HEK293 (cell line): ENCODE results near the gene BCL11B.

Experiments
- BCL11B ChIP-seq: fragments of 450-650 bp; formaldehyde crosslinking; IDR thresholded peaks from 2 replicates; pipeline ENCODE4 v1.5.1; 2016; ENCODE audit warnings: low read depth, missing biosample characterization, missing genetic modification characterization
- FEZF1 ChIP-seq: fragments of 450-650 bp; formaldehyde crosslinking; IDR thresholded peaks from 2 replicates; pipeline ENCODE4 v1.5.1; 2016; ENCODE audit warnings: missing biosample characterization, missing genetic modification characterization
- SCRT1 ChIP-seq: fragments of 450-650 bp; formaldehyde crosslinking; IDR thresholded peaks from 2 replicates; pipeline ENCODE4 v1.5.1; 2016; ENCODE audit warnings: missing biosample characterization, missing genetic modification characterization, borderline replicate concordance
- SCRT2 ChIP-seq: fragments of 450-650 bp; formaldehyde crosslinking; IDR thresholded peaks from 2 replicates; pipeline ENCODE4 v1.5.1; 2016; ENCODE audit warnings: missing biosample characterization, missing genetic modification characterization
- ZBTB44 ChIP-seq: fragments of 450-650 bp; IDR thresholded peaks from 2 replicates; pipeline ENCODE4 v1.5.1; 2018; ENCODE audit warnings: missing biosample characterization, mild to moderate bottlenecking, missing genetic modification characterization
- ZFHX2 ChIP-seq: fragments of 450-650 bp; formaldehyde crosslinking; conservative IDR thresholded peaks from 2 replicates; pipeline ENCODE4 v1.5.1; 2016; ENCODE audit warnings: missing biosample characterization, missing genetic modification characterization
- ZFP3 ChIP-seq: fragments of 450-650 bp; formaldehyde crosslinking; IDR thresholded peaks from 2 replicates; pipeline ENCODE4 v1.5.1; 2016; ENCODE audit warnings: low read depth, missing biosample characterization, missing genetic modification characterization
- ZFP69B ChIP-seq: fragments of 450-650 bp; formaldehyde crosslinking; IDR thresholded peaks from 2 replicates; pipeline ENCODE4 v1.5.1; 2016; ENCODE audit warnings: missing biosample characterization, missing genetic modification characterization
- ZNF10 ChIP-seq: fragments of 450-650 bp; formaldehyde crosslinking; IDR thresholded peaks from 2 replicates; pipeline ENCODE4 v1.5.1; 2017; ENCODE audit warnings: missing biosample characterization, missing genetic modification characterization
- ZNF140 ChIP-seq: fragments of 450-650 bp; formaldehyde crosslinking; IDR thresholded peaks from 2 replicates; pipeline ENCODE4 v1.5.1; 2016; ENCODE audit warnings: missing biosample characterization, missing genetic modification characterization
- ZNF211 ChIP-seq: fragments of 450-650 bp; formaldehyde crosslinking; IDR thresholded peaks from 2 replicates; pipeline ENCODE4 v1.5.1; 2016; ENCODE audit warnings: low read depth, missing biosample characterization, missing genetic modification characterization
- ZNF24 ChIP-seq: fragments of 450-650 bp; formaldehyde crosslinking; IDR thresholded peaks from 2 replicates; pipeline ENCODE4 v1.5.1; 2016; ENCODE audit warnings: missing biosample characterization, missing genetic modification characterization
- ZNF600 ChIP-seq: fragments of 450-650 bp; formaldehyde crosslinking; IDR thresholded peaks from 2 replicates; pipeline ENCODE4 v1.5.1; 2016; ENCODE audit warnings: missing biosample characterization, missing genetic modification characterization
- ZNF692 ChIP-seq: fragments of 450-650 bp; formaldehyde crosslinking; IDR thresholded peaks from 2 replicates; pipeline ENCODE4 v1.5.1; 2016; ENCODE audit warnings: missing biosample characterization, missing genetic modification characterization
- ZSCAN30 ChIP-seq: fragments of 450-650 bp; IDR thresholded peaks from 2 replicates; pipeline ENCODE4 v1.5.1; 2018; ENCODE audit warnings: missing biosample characterization, mild to moderate bottlenecking, missing genetic modification characterization, moderate library complexity
- ZXDB ChIP-seq: fragments of 450-650 bp; formaldehyde crosslinking; IDR thresholded peaks from 2 replicates; pipeline ENCODE4 v1.5.1; 2016; ENCODE audit warnings: missing biosample characterization, missing genetic modification characterization
- TF ChIP-seq, protein P1 (sequence below): fragments of 450-650 bp; formaldehyde crosslinking; conservative IDR thresholded peaks from 2 replicates; pipeline ENCODE4 v1.5.1; 2016; ENCODE audit warnings: low read depth, missing biosample characterization, missing genetic modification characterization
- TF ChIP-seq, protein P2 (sequence below): fragments of 450-650 bp; formaldehyde crosslinking; IDR thresholded peaks from 2 replicates; pipeline ENCODE4 v1.5.1; 2016; ENCODE audit warnings: missing biosample characterization, missing genetic modification characterization
- TF ChIP-seq, protein P3 (sequence below): fragments of 450-650 bp; formaldehyde crosslinking; IDR thresholded peaks from 2 replicates; pipeline ENCODE4 v1.5.1; 2017; ENCODE audit warnings: missing biosample characterization, missing genetic modification characterization
- TF ChIP-seq, protein P4 (sequence below): fragments of 450-650 bp; formaldehyde crosslinking; IDR thresholded peaks from 2 replicates; pipeline ENCODE4 v1.5.1; 2016; ENCODE audit warnings: missing biosample characterization, missing genetic modification characterization, low read depth

The BCL11B gene

DNA sequence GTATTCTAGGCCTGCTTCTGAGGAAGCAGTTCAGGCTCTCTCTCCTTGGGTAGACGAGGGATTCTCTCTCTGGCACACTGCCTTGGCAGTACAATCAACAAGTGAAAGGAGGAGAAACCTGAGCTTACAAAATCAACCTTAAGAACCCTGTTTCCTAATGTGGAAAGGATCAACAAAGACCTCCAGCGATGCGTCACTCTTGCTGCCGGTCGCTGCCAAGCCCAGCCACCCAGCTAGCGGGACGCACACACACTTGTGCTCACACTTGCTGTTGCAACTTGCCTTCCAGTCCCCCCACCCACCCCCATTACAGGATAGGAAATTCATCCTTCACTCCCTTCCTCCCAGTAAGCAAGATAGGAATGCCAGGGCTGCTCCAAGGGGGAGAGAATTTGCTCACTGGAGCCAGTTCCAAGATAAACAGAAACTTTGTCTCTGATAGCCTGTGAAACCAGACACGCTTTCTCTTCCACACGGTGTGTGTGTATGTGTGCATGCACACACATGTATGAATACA lies 144.3 kb downstream of the BCL11B start (continued):
- TF ChIP-seq, protein P1, sequence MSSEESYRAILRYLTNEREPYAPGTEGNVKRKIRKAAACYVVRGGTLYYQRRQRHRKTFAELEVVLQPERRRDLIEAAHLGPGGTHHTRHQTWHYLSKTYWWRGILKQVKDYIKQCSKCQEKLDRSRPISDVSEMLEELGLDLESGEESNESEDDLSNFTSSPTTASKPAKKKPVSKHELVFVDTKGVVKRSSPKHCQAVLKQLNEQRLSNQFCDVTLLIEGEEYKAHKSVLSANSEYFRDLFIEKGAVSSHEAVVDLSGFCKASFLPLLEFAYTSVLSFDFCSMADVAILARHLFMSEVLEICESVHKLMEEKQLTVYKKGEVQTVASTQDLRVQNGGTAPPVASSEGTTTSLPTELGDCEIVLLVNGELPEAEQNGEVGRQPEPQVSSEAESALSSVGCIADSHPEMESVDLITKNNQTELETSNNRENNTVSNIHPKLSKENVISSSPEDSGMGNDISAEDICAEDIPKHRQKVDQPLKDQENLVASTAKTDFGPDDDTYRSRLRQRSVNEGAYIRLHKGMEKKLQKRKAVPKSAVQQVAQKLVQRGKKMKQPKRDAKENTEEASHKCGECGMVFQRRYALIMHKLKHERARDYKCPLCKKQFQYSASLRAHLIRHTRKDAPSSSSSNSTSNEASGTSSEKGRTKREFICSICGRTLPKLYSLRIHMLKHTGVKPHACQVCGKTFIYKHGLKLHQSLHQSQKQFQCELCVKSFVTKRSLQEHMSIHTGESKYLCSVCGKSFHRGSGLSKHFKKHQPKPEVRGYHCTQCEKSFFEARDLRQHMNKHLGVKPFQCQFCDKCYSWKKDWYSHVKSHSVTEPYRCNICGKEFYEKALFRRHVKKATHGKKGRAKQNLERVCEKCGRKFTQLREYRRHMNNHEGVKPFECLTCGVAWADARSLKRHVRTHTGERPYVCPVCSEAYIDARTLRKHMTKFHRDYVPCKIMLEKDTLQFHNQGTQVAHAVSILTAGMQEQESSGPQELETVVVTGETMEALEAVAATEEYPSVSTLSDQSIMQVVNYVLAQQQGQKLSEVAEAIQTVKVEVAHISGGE (tag by site-specific recombination) = no peak; the same call in 1 of the 2 replicates
- TF ChIP-seq SCRT1 (tag by site-specific recombination) (peak; percentile 93), ZFP69B (tag by site-specific recombination) (0 out of 2 replicates have a peak, but pooled peaks have one; percentile 34), ZSCAN30 (tag by site-specific recombination) (0 out of 2 replicates have a peak, but pooled peaks have one; percentile 17), ZNF692 (tag by site-specific recombination) (peak; percentile 82), ZBTB44 (tag by site-specific recombination) (peak; percentile 75; the same call in 1 of the 2 replicates), FEZF1 (tag by site-specific recombination) (peak; percentile 50; the same call in 1 of the 2 replicates), SCRT2 (tag by site-specific recombination) (peak; percentile 98), ZNF24 (tag by site-specific recombination) (0 out of 2 replicates have a peak, but pooled peaks have one; percentile 23), ZNF600 (peak; percentile 31), ZNF10 (tag by site-specific recombination) (peak; percentile 20; the same call in 1 of the 2 replicates), BCL11B (tag by site-specific recombination) (no peak), ZFHX2 (tag by site-specific recombination) (no peak), ZFP3 (tag by site-specific recombination) (no peak), ZNF211 (tag by site-specific recombination) (no peak), ZNF140 (no peak), ZXDB (peak; percentile 58)
- TF ChIP-seq, protein P2, sequence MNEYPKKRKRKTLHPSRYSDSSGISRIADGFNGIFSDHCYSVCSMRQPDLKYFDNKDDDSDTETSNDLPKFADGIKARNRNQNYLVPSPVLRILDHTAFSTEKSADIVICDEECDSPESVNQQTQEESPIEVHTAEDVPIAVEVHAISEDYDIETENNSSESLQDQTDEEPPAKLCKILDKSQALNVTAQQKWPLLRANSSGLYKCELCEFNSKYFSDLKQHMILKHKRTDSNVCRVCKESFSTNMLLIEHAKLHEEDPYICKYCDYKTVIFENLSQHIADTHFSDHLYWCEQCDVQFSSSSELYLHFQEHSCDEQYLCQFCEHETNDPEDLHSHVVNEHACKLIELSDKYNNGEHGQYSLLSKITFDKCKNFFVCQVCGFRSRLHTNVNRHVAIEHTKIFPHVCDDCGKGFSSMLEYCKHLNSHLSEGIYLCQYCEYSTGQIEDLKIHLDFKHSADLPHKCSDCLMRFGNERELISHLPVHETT (tag by site-specific recombination) = no peak
- TF ChIP-seq, protein P3, sequence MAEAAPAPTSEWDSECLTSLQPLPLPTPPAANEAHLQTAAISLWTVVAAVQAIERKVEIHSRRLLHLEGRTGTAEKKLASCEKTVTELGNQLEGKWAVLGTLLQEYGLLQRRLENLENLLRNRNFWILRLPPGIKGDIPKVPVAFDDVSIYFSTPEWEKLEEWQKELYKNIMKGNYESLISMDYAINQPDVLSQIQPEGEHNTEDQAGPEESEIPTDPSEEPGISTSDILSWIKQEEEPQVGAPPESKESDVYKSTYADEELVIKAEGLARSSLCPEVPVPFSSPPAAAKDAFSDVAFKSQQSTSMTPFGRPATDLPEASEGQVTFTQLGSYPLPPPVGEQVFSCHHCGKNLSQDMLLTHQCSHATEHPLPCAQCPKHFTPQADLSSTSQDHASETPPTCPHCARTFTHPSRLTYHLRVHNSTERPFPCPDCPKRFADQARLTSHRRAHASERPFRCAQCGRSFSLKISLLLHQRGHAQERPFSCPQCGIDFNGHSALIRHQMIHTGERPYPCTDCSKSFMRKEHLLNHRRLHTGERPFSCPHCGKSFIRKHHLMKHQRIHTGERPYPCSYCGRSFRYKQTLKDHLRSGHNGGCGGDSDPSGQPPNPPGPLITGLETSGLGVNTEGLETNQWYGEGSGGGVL = peak; percentile 93
- TF ChIP-seq, protein P4, sequence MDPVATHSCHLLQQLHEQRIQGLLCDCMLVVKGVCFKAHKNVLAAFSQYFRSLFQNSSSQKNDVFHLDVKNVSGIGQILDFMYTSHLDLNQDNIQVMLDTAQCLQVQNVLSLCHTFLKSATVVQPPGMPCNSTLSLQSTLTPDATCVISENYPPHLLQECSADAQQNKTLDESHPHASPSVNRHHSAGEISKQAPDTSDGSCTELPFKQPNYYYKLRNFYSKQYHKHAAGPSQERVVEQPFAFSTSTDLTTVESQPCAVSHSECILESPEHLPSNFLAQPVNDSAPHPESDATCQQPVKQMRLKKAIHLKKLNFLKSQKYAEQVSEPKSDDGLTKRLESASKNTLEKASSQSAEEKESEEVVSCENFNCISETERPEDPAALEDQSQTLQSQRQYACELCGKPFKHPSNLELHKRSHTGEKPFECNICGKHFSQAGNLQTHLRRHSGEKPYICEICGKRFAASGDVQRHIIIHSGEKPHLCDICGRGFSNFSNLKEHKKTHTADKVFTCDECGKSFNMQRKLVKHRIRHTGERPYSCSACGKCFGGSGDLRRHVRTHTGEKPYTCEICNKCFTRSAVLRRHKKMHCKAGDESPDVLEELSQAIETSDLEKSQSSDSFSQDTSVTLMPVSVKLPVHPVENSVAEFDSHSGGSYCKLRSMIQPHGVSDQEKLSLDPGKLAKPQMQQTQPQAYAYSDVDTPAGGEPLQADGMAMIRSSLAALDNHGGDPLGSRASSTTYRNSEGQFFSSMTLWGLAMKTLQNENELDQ (tag by site-specific recombination) = no peak
- TF ChIP-seq, all 188 proteins: peak for 30
